Subcutaneous abdominal adipose tissue (tissue), 5 donors: ENCODE measurements around the gene TBC1D2B.
"Not testable (repeated sequence)": the region's sequence is repeated elsewhere in the genome, so short reads cannot be mapped to it uniquely, and the experiment has no call there.

ENCODE experiments used
- H3K27ac ChIP-seq: one replicate; pipeline ENCODE4 v1.7.0; 2013; ENCODE audit warnings: low read depth, mild to moderate bottlenecking, inconsistent platforms, low read length, moderate library complexity
- H3K27me3 ChIP-seq, 5 donors: one replicate each; pipeline ENCODE4 v1.7.0; 2013; ENCODE audit warnings: low read length in 5 of 5, inconsistent platforms in 1 of 5; ENCODE audit not compliant: control insufficient read depth in 5 of 5, insufficient read depth in 4 of 5
- H3K36me3 ChIP-seq, 5 donors: one replicate each; pipeline ENCODE4 v1.7.0; 2013; ENCODE audit warnings: low read length in 5 of 5; ENCODE audit not compliant: control insufficient read depth in 5 of 5, insufficient read depth in 5 of 5
- H3K4me1 ChIP-seq, 5 donors: one replicate each; pipeline ENCODE4 v1.7.0; 2013; ENCODE audit warnings: low read length in 5 of 5, mild to moderate bottlenecking in 3 of 5, moderate library complexity in 1 of 5; ENCODE audit not compliant: control insufficient read depth in 5 of 5, insufficient read depth in 5 of 5
- H3K4me3 ChIP-seq, 5 donors: one replicate each; pipeline ENCODE4 v1.7.0; 2013; ENCODE audit warnings: low read length in 5 of 5, low read depth in 1 of 5
- H3K9ac ChIP-seq, 5 donors: one replicate each; pipeline ENCODE4 v1.7.0; 2013; ENCODE audit warnings: low read length in 5 of 5, mild to moderate bottlenecking in 4 of 5, moderate library complexity in 3 of 5
- H3K9me3 ChIP-seq, 5 donors: one replicate each; pipeline ENCODE4 v1.7.0; 2013; ENCODE audit warnings: low read length in 5 of 5; ENCODE audit not compliant: control insufficient read depth in 5 of 5
- donor health status: healthy.
- donor health status: healthy.
- donor health status: healthy.
- donor health status: healthy.
- donor health status: healthy.

Gene TBC1D2B

DNA sequence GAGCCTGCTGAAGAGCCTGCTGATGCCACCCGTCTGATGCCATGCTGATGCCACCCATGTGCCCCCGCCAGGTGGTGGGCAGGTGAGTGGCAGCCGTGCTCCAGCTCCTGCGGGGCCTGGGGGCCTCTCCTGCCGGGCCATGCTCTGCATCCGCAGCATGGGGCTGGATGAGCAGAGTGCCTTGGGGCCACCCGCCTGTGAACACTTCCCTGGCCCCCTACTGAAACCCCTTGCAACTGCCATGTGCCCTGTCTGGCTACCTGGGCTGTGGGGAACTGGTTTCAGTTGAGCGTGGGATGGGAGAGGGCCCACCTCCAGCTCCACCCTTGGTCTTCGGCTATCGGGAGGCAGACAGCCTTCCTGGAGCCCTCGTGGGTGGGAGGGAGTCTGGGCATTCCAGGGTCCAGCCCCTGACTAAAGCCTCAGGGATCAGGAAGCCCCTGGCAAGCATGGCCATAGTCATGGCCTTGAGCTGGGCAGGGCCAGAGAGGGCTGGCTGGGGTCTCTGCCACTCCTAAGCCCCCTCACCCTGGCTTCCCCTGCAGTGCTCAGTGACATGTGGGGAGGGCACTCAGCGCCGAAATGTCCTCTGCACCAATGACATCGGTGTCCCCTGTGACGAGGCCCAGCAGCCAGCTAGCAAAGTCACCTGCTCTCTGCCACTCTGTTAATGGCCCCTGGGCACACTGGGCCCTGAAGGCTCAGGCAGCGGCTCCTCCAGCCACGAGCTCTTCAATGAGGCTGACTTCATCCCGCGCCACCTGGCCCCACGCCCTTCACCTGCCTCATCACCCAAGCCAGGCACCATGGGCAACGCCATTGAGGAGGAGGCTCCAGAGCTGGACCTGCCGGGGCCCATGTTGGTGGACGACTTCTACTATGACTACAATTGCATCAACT is 92.2 kb downstream of the TBC1D2B start:
- Histone ChIP-seq H3K36me3 (no peaks in the 10 kb centered on the region), H3K4me1 (peaks cover 5 to 38% (median 23%) of the 10 kb centered on the region in 5 donors), H3K27ac (no peak overlapping the region), H3K4me3 (no peak overlapping the region), H3K9ac (no peak overlapping the region), H3K9me3 (no peaks in the 10 kb centered on the region), H3K27me3 (no peaks in the 10 kb centered on the region)

DNA sequence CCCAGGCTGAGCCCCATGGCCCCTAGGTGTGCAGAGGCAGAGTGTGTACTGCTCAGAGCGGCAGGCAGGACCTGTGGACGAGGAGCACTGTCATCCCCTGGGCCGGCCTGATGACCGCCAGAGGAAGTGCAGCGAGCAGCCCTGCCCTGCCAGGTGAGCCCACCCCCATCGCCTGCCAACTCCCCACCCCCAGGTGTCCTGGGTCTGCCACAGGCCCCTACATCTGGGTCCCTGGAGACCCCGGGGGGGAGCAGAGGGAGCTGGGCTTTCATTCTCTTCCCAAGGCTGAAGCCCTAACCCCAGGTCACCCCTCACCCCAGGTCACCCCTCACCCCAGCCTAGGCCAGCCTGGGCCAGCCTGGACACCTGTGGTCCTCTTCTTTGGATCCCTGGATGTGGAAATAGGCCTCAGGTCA is 93.1 kb downstream of the TBC1D2B start:
- H3K9me3 ChIP-seq, result no peaks in the 10 kb centered on the region
- H3K36me3 ChIP-seq, result no peaks in the 10 kb centered on the region
- H3K4me1 ChIP-seq, result peaks cover 2 to 29% (median 22%) of the 10 kb centered on the region in 5 donors
- H3K27ac ChIP-seq, result no peak overlapping the region
- H3K4me3 ChIP-seq, result no peak overlapping the region
- H3K9ac ChIP-seq, result no peak overlapping the region
- H3K27me3 ChIP-seq, result no peaks in the 10 kb centered on the region

DNA sequence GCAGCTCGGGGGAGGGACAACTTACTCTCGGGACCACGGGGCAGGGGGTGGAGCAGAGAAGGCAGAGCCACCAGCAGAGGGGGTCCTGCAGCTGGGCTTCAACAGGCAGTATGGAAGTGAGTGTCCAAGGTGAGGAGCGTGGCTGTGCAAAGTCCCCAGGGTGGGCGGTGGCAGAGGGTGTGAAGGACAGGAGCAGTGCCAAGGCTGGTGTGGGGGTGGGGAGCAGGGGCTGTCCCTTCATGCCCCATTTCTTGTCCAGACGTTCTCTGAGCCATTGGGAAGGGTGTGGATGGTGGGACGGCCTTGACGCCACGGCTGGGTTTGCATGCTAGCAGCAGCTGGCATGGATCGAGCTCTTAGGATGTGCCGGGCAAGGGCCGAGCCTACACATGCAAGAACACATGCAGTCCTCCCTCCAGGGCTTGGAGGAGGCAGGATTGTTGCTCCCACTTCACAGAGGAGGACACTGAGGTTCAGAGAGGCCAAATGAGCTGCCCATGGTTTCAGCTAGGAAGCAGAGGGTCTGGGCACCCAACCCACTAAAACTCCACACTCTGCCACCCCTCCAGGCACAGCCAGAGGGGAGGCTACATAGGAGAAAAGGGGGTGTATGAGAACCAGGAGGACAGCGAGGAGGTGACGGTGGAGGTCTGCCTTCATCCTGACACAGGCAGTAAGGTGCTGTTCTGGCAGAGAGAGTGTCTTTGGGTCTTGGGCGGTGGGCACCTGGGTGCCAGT is 93.6 kb downstream of the TBC1D2B start:
- no peaks in the 10 kb centered on the region for H3K36me3 ChIP-seq
- H3K4me1 ChIP-seq, result peaks cover 2 to 24% (median 21%) of the 10 kb centered on the region in 5 donors
- no peak overlapping the region for H3K9ac ChIP-seq
- H3K4me3 ChIP-seq, result no peak overlapping the region
- no peak overlapping the region for H3K27ac ChIP-seq
- H3K9me3 ChIP-seq, result no peaks in the 10 kb centered on the region
- no peaks in the 10 kb centered on the region for H3K27me3 ChIP-seq

DNA sequence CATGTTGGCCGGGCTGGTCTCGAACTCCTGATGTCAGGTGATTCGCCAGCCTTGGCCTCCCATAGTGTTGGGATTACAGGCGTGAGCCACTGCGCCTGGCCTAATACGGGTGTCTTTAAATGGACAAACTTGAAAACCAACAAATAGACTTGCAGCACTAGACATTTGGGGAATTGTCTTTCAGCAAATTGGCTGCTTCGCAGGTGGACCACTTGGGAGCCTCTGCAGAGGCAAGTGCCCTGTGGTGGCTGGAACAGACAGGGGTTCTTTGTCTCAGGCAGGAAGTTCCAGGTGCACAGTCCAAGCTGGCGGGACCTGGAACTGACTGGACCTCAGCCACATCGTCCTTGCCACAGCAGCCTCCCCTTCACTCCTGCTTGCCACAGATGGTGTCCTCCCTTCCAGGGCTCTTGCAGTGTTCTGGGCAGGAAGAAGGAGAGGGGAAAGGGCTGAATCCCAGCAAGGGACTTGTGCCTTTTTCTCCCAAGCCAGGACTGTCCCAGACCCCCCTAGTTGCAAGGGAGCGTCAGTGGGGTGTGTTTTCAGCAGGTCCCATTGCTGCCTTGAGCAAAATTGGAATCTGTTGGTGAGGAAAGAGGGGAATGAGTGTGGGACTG is 94.3 kb downstream of the TBC1D2B start:
- Histone ChIP-seq H3K9ac (no peak overlapping the region), H3K27ac (no peak overlapping the region), H3K4me3 (no peak overlapping the region), H3K9me3 (no peaks in the 10 kb centered on the region), H3K4me1 (peaks cover under 1 to 18% (median 14%) of the 10 kb centered on the region in 5 donors), H3K27me3 (no peaks in the 10 kb centered on the region), H3K36me3 (no peaks in the 10 kb centered on the region)

DNA sequence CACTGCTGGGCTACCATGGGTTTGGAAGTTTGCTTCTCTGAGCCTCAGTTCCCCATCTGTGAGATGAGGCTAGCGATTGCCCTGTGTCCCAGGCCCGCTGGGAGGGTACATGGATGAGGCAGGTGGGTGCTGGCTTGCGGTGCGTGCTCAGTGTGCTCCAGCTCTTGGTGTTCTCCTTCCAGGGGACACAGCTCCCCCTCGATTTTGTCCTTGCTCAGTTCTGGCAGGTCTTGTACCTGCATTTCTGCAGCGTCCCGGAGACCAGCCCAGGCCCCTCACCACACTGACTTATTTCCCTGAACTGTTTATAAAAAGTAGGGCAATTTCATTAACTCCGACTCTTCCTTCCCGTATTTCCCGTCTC is 95.4 kb downstream of the TBC1D2B start:
- Histone ChIP-seq H3K27me3 (no peaks in the 10 kb centered on the region), H3K27ac (no peak overlapping the region), H3K9ac (no peak overlapping the region), H3K4me3 (no peak overlapping the region), H3K9me3 (no peaks in the 10 kb centered on the region), H3K4me1 (peaks cover 0 to 7% (median 3%) of the 10 kb centered on the region in 5 donors), H3K36me3 (no peaks in the 10 kb centered on the region)

DNA sequence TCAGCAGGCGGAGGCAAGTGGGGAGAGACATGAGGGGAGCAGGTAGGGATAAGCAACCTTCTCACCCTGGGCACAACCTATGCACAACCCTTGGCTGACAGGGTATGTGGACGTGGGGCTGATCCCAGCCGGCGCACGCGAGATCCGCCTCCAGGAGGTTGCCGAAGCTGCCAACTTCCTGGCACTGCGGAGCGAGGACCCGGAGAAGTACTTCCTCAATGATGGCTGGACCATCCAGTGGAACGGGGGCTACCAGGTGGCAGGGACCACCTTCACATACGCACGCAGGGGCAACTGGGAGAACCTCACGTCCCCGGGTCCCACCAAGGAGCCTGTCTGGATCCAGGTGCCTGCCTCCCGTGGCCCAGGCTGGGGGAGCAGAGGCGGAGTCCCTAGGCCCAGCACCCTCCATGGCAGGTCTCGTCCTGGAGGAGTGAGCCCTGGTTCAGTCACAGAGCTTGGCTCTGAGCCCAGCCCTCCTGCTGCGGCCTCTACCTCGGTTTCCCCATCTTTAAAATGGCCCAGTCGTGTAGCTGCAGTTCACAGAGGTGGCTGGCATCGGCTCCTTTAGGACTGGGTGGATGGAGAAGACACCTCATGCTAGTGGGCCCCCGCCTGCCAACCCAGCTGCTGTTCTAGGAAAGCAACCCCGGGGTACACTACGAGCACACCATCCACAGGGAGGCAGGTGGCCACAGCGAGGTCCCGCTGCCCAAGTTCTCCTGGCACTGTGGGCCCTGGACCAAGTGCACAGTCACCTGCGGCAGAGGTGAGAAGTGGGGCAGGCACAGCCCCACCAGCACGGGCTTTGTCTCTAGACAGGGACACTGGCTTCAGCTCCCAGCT is 96.0 kb downstream of the TBC1D2B start:
- H3K27ac ChIP-seq, result no peak overlapping the region
- peaks cover 0 to 5% (median 0%) of the 10 kb centered on the region in 5 donors for H3K4me1 ChIP-seq
- no peak overlapping the region for H3K9ac ChIP-seq
- no peaks in the 10 kb centered on the region for H3K9me3 ChIP-seq
- no peaks in the 10 kb centered on the region for H3K27me3 ChIP-seq
- no peaks in the 10 kb centered on the region for H3K36me3 ChIP-seq
- H3K4me3 ChIP-seq, result no peak overlapping the region

DNA sequence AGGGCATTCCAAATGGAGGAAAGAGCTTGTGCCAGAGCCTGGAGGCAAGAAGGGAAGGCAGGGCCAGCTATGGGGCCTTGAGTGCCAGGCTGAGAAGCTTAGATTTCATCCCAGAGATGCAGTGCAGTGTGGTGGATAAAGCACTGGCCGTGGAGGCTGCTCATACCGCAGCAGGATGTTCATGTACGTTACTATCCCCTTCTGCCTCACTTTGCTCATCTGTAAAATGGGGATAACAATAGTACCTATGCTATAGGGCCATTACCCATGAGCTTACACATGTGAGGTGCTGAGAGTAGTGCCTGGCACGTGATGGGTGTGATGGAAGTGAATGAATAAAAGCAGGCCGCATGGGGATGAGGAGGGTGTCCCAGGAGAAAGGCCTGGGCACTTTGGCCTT is 96.8 kb downstream of the TBC1D2B start:
- H3K9me3 ChIP-seq, H3K27ac ChIP-seq, H3K4me3 ChIP-seq, H3K36me3 ChIP-seq, H3K27me3 ChIP-seq, H3K9ac ChIP-seq, H3K4me1 ChIP-seq: not testable (repeated sequence)

DNA sequence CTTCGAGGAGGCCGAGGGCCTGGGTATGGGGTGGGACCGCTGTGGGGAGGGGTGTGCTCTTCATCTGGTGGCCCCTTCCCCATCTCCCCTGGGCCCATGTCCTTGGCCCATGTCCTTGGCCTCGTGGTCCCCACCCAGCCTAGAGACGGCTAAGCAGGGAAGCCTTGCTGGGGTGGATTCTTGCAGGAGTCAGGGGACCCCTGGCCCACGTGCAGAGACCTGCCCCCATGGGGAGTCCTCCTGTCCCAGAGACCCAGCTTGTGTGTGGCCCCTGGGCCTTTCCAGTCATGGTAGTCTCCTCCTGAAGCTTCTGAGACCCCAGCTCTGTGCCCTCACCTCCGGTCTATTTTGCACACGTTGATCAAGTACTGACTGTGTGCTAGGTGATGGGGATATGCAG is 97.4 kb downstream of the TBC1D2B start:
- Histone ChIP-seq H3K27ac (no peak overlapping the region), H3K27me3 (no peaks in the 10 kb centered on the region), H3K4me1 (peaks cover 0 to 13% (median 7%) of the 10 kb centered on the region in 5 donors), H3K36me3 (no peaks in the 10 kb centered on the region), H3K4me3 (no peak overlapping the region), H3K9me3 (no peaks in the 10 kb centered on the region), H3K9ac (no peak overlapping the region)

DNA sequence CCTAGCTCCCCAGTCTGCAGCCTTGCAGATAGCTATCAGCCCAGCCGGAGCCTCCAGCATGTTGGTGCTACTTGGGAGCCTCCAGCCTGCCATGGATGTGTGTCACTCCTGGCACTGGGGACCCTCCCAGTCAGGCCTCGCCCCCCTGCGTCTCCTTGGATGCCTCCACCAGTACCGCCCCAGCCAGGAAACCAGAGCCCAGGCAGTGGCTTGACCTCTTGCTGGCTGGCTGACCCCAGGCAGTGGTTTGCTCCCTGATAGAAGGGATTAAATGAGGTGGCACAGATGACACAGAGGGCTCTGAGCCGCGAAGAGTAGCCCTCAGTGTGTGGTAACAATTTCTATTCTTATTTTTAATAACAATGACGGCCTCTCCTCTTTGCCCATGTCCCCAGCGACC is 98.4 kb downstream of the TBC1D2B start:
- not testable (repeated sequence) for H3K27ac ChIP-seq, H3K36me3 ChIP-seq

More for the DNA sequence above, 98.4 kb downstream of the TBC1D2B start:
- not testable (repeated sequence) for H3K27me3 ChIP-seq, H3K4me3 ChIP-seq, H3K9ac ChIP-seq, H3K9me3 ChIP-seq
- peaks cover 0 to 23% (median 16%) of the 10 kb centered on the region in 5 donors for H3K4me1 ChIP-seq
